Uterus (tissue), 4 donors: ENCODE data around the gene P4HA2. TPM values are rescaled to one million over a fixed set of nuclear protein-coding genes. Genes with fewer than 3 reads are reported as not detected.

Experiments used
- DNase-seq, 2 donors: peaks; one replicate each; pipeline ENCODE4 v3.0.0-alpha.2; 2019 to 2020
- H3K27ac ChIP-seq, 2 donors: fragments of 200-600 bp; sonication (generic); 1 replicate in 1 of 2; 2 replicates in 1 of 2; pipeline ENCODE4 v1.5.1; 2016 to 2018
- H3K27me3 ChIP-seq, 2 donors: fragments of 200-600 bp; sonication (generic); one replicate each; pipeline ENCODE4 v1.5.1; 2018 to 2019; ENCODE audit warnings: control low read depth in 1 of 2
- H3K36me3 ChIP-seq, 2 donors: fragments of 200-600 bp; sonication (generic); one replicate each; pipeline ENCODE4 v1.5.1; 2019; ENCODE audit warnings: control low read depth in 1 of 2
- H3K4me1 ChIP-seq, 2 donors: fragments of 200-600 bp; sonication (generic); one replicate each; pipeline ENCODE4 v1.5.1; 2018 to 2019; ENCODE audit warnings: control low read depth in 1 of 2
- H3K4me3 ChIP-seq, 2 donors: fragments of 200-600 bp; sonication (generic); 1 replicate in 1 of 2; 2 replicates in 1 of 2; pipeline ENCODE4 v1.5.1; 2018 to 2019; ENCODE audit warnings: mild to moderate bottlenecking in 1 of 2
- H3K9me3 ChIP-seq, 2 donors: fragments of 200-600 bp; sonication (generic); one replicate each; pipeline ENCODE4 v1.5.1; 2019; ENCODE audit warnings: control low read depth in 1 of 2
- CTCF ChIP-seq, 4 experiments: fragments of 200-600 bp in 2 of 4; fragments of 450-650 bp in 2 of 4; sonication (generic) in 2 of 4; IDR thresholded peaks; one replicate each; pipeline ENCODE4 v1.5.1; 2016 to 2019; ENCODE audit warnings: antibody characterized with exemption in 4 of 4, mild to moderate bottlenecking in 2 of 4, moderate library complexity in 1 of 4
- POLR2A ChIP-seq, 2 donors: fragments of 450-650 bp; IDR thresholded peaks; one replicate each; pipeline ENCODE4 v1.6.1; 2016; ENCODE audit warnings: antibody characterized with exemption in 2 of 2, mild to moderate bottlenecking in 1 of 2, moderate library complexity in 1 of 2
- intact Hi-C: fragments of 100-400 bp; cut with DNase I; formaldehyde crosslinking; loops from one replicate; pipeline ENCODE4 v1.15.1; 2023; ENCODE audit warnings: low total_unique reads
- total RNA-seq, 4 donors: library from RNA; depleted of rRNA in 3 of 4; stranded (reverse); fragments of >200 nt in 3 of 4; gene quantifications; one replicate each; pipeline versions ENCODE4 v1.1.0 to v1.2.4, GENCODE V29; 2014 to 2023
- donor health status: DM: yes; HTN: yes; CAD: no.

P4HA2 gene
- total RNA-seq, 4 donors from 2014 or later = 19.4 to 112 (median 85.2) TPM

- Histone ChIP-seq H3K4me3 (no peak overlapping the region), H3K9me3 (no peaks in the 10 kb centered on the region), H3K27ac (peak overlapping the region; percentile 96 to 99), H3K27me3 (no peaks in the 10 kb centered on the region), H3K36me3 (no peaks in the 10 kb centered on the region), H3K4me1 (peaks cover 13 to 38% of the 10 kb centered on the region in 2 donors)
- intact Hi-C loops = no loop called here
- no peak for TF ChIP-seq CTCF (IDR thresholded peaks at IDR 0.05)
- no peak for TF ChIP-seq POLR2A (IDR thresholded peaks at IDR 0.05)
- DNase-seq = no peak
These were observed 42.1 kb upstream of the P4HA2 start for GRCh38 chr5:132269635-132270334.

- TF ChIP-seq CTCF (IDR thresholded peaks at IDR 0.05) = no peak
- no peak for TF ChIP-seq POLR2A (IDR thresholded peaks at IDR 0.05)
- intact Hi-C loops = no loop called here
- no peaks in the 10 kb centered on the region for H3K36me3 ChIP-seq
- no peak overlapping the region for H3K4me3 ChIP-seq
- peak in 1 of 2 donors; percentile 49 for DNase-seq
- H3K27ac ChIP-seq = peak overlapping the region; percentile 96 to 99
- no peaks in the 10 kb centered on the region for H3K9me3 ChIP-seq
- peaks cover 14 to 46% of the 10 kb centered on the region in 2 donors for H3K4me1 ChIP-seq
- no peaks in the 10 kb centered on the region for H3K27me3 ChIP-seq
These were observed 41.3 kb upstream of the P4HA2 start for GRCh38 chr5:132268769-132269551.

DNA sequence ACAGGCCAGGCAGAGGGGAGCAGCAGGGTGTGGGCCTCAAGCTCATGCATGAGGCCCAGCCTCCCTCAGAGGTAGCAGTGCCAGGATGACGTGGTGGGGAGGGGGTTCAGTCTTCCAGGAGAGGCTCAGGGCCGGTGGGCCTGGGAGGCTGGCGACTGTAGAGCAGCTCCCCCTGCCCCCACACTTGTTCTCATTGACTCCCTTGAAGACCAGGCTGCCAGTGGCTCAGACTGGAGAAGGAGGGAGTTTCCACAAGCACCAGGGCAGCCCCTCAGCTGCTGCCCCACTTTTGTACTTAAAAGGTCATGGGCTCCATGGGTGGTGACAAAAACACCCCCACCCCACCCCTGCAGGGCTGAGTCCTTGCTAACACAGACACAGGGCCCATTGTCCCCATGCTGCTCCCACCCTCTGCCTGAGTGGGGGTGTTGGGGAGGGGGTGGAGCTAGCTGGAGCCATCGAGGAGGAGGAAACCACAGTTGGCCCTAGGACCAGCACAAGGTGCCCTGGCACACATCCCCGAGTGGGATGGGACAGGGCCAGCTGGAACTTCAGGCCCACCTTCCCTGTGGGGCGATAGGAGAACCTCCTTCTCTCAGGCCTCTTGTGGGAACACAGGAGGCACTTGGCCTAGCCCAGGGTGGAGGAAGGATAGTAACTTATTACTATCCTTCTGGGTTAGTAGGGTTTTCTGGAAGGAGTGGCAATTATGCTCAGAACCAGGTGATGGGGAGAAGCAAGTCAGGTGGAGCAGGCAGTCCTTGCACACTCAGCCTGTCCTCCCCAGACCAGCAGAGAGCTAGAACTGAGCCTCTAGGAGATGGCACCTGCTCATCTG lies 40.5 kb upstream of the P4HA2 start:
- intact Hi-C loops = no loop called here
- Histone ChIP-seq H3K9me3 (no peaks in the 10 kb centered on the region), H3K36me3 (no peaks in the 10 kb centered on the region), H3K4me3 (no peak overlapping the region), H3K27me3 (no peaks in the 10 kb centered on the region), H3K4me1 (peaks cover 20 to 54% of the 10 kb centered on the region in 2 donors), H3K27ac (peak overlapping the region; percentile 96 to 99)
- TF ChIP-seq CTCF (IDR thresholded peaks at IDR 0.05) (no peak), POLR2A (IDR thresholded peaks at IDR 0.05) (no peak)
- no peak for DNase-seq

GRCh38 chr5:132267166-132267739 lies 39.6 kb upstream of the P4HA2 start:
- Histone ChIP-seq H3K36me3 (no peaks in the 10 kb centered on the region), H3K4me3 (no peak overlapping the region), H3K27me3 (no peaks in the 10 kb centered on the region), H3K27ac (peak overlapping the region; percentile 96 to 99), H3K4me1 (peaks cover 23 to 63% of the 10 kb centered on the region in 2 donors), H3K9me3 (no peaks in the 10 kb centered on the region)
- no peak for TF ChIP-seq CTCF (IDR thresholded peaks at IDR 0.05)
- TF ChIP-seq POLR2A (IDR thresholded peaks at IDR 0.05) = no peak
- DNase-seq = no peak
- intact Hi-C loops = no loop called here
